Measurements from ENCODE around the gene FAM193A.

DNA sequence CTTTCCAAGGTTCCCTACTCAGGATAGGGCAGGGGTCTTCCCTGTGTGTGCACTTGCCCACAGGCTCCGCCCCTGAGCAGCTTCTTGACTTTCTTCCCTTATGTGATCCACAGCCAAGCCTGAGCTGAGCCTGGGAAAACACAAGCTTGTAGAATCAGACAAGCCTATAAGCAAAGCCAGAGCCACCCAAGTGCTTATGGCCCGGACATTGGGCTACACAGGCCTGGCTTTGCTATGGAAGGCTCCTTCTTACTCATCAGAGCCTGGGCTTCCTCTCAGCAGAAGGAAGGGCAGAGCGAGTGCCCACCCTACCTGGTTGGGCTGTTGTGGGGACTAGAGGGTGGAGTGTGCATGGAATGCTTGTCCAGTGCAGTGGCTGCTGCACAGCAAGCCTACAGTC is 221.0 kb downstream of the FAM193A start:
- TF ChIP-seq POLR2AphosphoS5 (IDR thresholded peaks at IDR 0.05; ENCODE audit: borderline replicate concordance, low read depth, low read length) (no peak), EZH2 (IDR thresholded peaks at IDR 0.05) (no peak)

Measured in SK-N-MC (cell line).